AG04449 (cell line): ENCODE results near the gene FOXA3.
"Not testable (repeated sequence)": the region's sequence is repeated elsewhere in the genome, so short reads cannot be mapped to it uniquely, and the experiment has no call there.

Source experiments
- CTCF ChIA-PET: fragments of 350-600 bp; formaldehyde crosslinking; extraction: SDS; loops from one replicate; lab custom pipeline; 2021; ENCODE audit warnings: antibody characterized with exemption; lab: Yijun Ruan, JAX
- POLR2A ChIA-PET: fragments of 400-600, 350-600 bp; formaldehyde crosslinking; extraction: SDS; loops from one replicate; lab custom pipeline; 2020; ENCODE audit warnings: antibody characterized with exemption, inconsistent platforms; lab: Yijun Ruan, JAX
- DNase-seq: peaks from one replicate; pipeline ENCODE4 v3.0.0-alpha.2; 2010; ENCODE audit warnings: low read depth, low spot score
- H3K4me3 ChIP-seq: 2 replicates; pipeline ENCODE4 v1.5.1; 2011; ENCODE audit warnings: low read depth, mild to moderate bottlenecking, control low read depth, low read length
- TF ChIP-seq, protein P1 (sequence below): IDR thresholded peaks from one replicate; pipeline ENCODE4 v1.5.1; 2011; ENCODE audit warnings: mild to moderate bottlenecking, moderate library complexity, low read length, control low read depth, inconsistent platforms; ENCODE audit not compliant: insufficient read depth; ENCODE audit errors: missing control alignments

Gene FOXA3

DNA sequence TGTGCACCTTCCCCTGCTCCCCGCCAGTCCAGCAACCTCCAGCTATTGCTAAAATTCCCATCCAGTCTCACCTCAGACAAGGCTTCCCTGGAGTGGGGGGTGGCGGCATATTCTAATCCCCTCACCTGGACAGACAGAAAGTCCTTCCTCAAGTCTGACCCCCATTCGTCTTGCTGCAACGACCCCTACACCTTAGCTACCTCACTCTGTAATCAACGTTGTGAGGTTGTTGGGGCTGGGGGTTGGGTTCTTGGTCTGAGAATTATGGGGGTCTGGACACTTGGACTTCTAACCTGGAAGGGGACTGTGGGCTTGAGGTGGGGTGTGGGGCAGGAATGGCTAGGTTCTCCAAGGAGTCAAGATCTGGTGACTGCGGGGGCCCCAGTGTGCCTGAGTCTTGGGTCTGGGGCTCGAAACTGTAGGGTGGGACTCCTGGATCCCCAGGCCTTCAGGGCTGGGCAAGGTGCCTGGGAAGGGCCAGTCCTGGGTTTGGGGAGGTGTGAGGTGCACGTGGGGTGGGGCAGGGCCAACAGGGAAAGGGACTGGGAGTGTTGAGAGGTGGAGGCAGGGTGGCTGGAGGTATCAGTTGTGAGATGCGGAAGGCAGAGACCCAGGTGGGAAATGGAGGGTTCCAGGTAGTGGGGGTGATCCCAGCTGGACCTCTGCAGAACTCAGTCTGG, 1.3 kb downstream of the FOXA3 start:
- no peak for DNase-seq
- TF ChIP-seq, protein P1, sequence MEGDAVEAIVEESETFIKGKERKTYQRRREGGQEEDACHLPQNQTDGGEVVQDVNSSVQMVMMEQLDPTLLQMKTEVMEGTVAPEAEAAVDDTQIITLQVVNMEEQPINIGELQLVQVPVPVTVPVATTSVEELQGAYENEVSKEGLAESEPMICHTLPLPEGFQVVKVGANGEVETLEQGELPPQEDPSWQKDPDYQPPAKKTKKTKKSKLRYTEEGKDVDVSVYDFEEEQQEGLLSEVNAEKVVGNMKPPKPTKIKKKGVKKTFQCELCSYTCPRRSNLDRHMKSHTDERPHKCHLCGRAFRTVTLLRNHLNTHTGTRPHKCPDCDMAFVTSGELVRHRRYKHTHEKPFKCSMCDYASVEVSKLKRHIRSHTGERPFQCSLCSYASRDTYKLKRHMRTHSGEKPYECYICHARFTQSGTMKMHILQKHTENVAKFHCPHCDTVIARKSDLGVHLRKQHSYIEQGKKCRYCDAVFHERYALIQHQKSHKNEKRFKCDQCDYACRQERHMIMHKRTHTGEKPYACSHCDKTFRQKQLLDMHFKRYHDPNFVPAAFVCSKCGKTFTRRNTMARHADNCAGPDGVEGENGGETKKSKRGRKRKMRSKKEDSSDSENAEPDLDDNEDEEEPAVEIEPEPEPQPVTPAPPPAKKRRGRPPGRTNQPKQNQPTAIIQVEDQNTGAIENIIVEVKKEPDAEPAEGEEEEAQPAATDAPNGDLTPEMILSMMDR, result no peak
- no peak overlapping the region for H3K4me3 ChIP-seq
- CTCF ChIA-PET, result interaction anchor here (4.9 to 7.7 kb wide), 2 partner anchors 16 to 17 kb away, joined by 62 to 67 read pairs; partner anchors contain the start of gene IRF2BP1
- POLR2A ChIA-PET, result no interaction called here

DNA sequence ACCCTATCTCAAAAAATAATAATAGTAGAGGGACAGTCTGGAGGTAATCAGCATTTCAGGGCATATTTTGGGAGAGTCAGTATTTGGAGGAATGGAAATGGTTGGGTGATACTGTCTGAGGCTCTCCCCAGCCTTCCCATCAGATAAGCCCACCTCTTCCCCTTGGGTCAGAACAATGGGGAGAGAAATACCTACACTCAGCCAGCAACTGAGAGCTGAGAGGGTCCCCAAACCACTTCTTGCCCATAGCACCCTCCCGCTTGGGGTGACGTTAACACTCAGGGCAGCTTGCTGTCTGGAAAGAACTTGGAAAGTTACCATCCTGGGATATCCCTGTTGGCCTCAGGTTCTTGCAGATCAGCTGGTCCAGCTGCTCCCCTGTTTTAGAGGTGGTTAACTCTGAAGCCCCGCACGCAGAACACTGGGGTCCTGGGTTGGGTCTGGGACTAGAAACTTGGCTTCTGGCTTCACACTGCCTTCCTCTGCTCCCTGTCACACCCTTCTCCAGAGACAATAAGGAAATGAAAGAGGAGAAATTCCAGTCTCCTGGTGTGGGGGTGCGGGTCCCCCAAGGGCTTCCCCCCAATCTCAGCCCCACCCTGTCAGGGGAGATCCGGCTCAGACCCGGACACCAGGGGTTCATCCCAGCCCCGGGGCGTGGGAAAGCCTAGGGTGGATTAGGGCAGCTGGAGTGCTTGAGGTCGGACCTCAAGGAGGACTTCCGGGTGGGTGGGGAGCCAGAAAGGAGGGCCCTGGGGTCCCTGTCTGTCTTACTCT, 2.5 kb downstream of the FOXA3 start:
- CTCF ChIA-PET, result interaction anchor here (0.8 to 7.7 kb wide), 2 partner anchors 15 to 49 kb away, joined by 4 to 62 read pairs; no protein-coding TSS in a partner anchor
- H3K4me3 ChIP-seq, result no peak overlapping the region
- POLR2A ChIA-PET, result no interaction called here
- DNase-seq, result no peak
- TF ChIP-seq, protein P1, result no peak

DNA sequence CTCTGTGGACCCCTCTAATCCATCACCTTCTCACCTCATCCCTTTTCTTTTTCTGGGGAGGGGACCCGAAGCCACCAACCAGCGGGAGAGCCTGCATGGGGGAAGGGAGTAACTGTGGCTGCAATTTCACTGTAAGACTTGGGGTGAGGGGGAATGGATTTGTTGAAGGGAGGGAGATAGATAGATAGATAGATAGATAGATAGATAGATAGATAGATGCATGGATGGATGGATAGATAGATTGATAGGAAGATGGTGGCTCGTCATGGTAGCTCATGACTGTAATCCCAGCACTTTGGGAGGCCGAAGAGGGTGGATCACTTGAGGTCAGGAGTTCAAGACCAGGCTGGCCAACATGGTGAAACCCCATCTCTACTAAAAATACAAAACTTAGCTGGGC, 3.1 kb downstream of the FOXA3 start:
- not testable (repeated sequence) for DNase-seq, H3K4me3 ChIP-seq
- ChIA-PET POLR2A (interaction anchor here (0.5 kb wide), 1 partner anchor 168 kb away, joined by 4 read pairs; no protein-coding TSS in a partner anchor), CTCF (interaction anchor here (7.7 kb wide), 1 partner anchor 14 kb away, joined by 62 read pairs; no protein-coding TSS in a partner anchor)

DNA sequence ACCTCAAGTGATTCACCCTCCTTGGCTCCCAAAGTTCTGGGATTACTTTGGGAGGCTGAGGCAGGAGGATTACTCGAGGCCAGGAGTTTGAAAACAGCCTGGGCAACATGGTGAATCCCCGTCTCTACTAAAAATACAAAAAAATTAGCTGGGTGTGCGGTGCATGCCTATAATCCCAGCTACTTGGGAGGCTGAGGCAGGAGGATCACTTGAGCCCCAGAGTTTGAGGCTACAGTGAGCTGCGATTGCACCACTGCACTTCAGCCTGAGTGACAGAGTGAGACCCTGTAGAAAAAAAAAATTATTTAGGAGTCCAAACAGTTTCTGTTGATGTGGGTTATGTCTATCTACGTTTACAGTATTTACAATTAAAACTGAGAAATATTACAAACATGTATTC, 6.7 kb downstream of the FOXA3 start:
- TF ChIP-seq, protein P1, result no peak
- POLR2A ChIA-PET, result no interaction called here
- H3K4me3 ChIP-seq, result no peak overlapping the region
- CTCF ChIA-PET, result interaction anchor here (1.0 to 7.7 kb wide), 3 partner anchors 10 to 139 kb away, joined by 3 to 62 read pairs (median 4); no protein-coding TSS in a partner anchor
- no peak for DNase-seq

DNA sequence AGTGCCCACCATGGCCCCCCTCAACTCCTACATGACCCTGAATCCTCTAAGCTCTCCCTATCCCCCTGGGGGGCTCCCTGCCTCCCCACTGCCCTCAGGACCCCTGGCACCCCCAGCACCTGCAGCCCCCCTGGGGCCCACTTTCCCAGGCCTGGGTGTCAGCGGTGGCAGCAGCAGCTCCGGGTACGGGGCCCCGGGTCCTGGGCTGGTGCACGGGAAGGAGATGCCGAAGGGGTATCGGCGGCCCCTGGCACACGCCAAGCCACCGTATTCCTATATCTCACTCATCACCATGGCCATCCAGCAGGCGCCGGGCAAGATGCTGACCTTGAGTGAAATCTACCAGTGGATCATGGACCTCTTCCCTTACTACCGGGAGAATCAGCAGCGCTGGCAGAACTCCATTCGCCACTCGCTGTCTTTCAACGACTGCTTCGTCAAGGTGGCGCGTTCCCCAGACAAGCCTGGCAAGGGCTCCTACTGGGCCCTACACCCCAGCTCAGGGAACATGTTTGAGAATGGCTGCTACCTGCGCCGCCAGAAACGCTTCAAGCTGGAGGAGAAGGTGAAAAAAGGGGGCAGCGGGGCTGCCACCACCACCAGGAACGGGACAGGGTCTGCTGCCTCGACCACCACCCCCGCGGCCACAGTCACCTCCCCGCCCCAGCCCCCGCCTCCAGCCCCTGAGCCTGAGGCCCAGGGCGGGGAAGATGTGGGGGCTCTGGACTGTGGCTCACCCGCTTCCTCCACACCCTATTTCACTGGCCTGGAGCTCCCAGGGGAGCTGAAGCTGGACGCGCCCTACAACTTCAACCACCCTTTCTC, 8.2 kb downstream of the FOXA3 start:
- no peak overlapping the region for H3K4me3 ChIP-seq
- ChIA-PET POLR2A (no interaction called here), CTCF (interaction anchor here (1.4 to 7.7 kb wide), 3 partner anchors 8 to 13 kb away, joined by 5 to 62 read pairs (median 6); partner anchors contain the start of gene FOXA3)
- TF ChIP-seq, protein P1, result no peak
- no peak for DNase-seq

DNA sequence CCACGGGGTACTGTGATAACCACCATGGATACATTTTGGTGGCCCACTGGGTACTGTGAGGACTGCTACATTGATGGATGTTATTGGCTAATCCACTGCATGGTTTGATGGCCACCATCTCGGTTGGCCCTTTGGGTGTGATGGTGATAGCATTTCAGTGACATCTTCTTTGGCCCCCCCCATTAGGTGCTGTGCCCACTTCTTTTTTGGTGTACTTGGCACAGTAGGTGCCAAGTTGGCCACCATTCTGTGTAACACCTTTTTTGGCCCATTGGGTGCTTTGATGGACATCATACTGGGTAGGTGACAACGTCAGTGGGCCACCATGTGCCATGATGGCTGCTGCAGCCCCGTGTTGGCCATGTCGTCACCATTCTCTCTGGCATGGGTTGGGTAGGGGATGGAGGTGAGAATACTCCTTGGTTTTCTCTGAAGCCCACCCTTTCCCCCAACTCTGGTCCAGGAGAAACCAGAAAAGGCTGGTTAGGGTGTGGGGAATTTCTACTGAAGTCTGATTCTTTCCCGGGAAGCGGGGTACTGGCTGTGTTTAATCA, 9.2 kb downstream of the FOXA3 start:
- no peak overlapping the region for H3K4me3 ChIP-seq
- DNase-seq, result no peak
- TF ChIP-seq, protein P1, result no peak
- ChIA-PET CTCF (interaction anchor here (1.4 to 7.7 kb wide), 2 partner anchors 8 to 9 kb away, joined by 6 to 62 read pairs; partner anchors contain the start of gene FOXA3), POLR2A (no interaction called here)
